Keratinocyte (primary cell): Measurements from ENCODE around the gene ARMC5.

Source experiments
- EZH2 ChIP-seq: IDR thresholded peaks from one replicate; pipeline ENCODE4 v1.6.1; 2012; ENCODE audit warnings: inconsistent platforms, mild to moderate bottlenecking, low read length, moderate library complexity
- TF ChIP-seq, protein P1 (sequence below), 3 experiments: IDR thresholded peaks in 1 of 3; conservative IDR thresholded peaks in 1 of 3; optimal IDR thresholded peaks in 1 of 3; 2 replicates in 2 of 3; 3 replicates in 1 of 3; pipeline versions ENCODE3 to v1.5.1; 2011; ENCODE audit warnings: low read length in 3 of 3, mild to moderate bottlenecking in 3 of 3, moderate library complexity in 2 of 3, control low read depth in 1 of 3, inconsistent platforms in 1 of 3; ENCODE audit not compliant: insufficient read depth in 2 of 3; ENCODE audit errors: extremely low read depth in 1 of 3

DNA sequence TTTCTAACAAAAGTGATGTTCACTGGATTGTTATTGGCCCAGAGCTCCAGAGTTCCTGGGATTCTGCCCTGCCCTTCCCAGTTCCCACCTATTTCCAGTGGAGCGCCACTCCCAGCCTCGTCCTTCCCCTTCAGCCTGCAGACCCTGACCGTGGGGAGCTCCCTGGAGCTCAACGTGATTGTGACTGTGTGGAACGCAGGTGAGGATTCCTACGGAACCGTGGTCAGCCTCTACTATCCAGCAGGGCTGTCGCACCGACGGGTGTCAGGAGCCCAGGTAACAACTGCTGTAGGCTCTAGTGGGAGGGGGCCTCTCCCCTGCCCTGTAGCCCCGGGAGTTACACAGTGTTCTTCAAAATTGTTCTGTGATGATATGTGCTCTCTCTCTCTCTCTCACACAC, 42.9 kb upstream of the ARMC5 start:
- TF ChIP-seq, protein P1, sequence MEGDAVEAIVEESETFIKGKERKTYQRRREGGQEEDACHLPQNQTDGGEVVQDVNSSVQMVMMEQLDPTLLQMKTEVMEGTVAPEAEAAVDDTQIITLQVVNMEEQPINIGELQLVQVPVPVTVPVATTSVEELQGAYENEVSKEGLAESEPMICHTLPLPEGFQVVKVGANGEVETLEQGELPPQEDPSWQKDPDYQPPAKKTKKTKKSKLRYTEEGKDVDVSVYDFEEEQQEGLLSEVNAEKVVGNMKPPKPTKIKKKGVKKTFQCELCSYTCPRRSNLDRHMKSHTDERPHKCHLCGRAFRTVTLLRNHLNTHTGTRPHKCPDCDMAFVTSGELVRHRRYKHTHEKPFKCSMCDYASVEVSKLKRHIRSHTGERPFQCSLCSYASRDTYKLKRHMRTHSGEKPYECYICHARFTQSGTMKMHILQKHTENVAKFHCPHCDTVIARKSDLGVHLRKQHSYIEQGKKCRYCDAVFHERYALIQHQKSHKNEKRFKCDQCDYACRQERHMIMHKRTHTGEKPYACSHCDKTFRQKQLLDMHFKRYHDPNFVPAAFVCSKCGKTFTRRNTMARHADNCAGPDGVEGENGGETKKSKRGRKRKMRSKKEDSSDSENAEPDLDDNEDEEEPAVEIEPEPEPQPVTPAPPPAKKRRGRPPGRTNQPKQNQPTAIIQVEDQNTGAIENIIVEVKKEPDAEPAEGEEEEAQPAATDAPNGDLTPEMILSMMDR (optimal IDR thresholded peaks at IDR 0.05 in 1 of 3, IDR thresholded peaks at IDR 0.05 in 1 of 3, conservative IDR thresholded peaks at IDR 0.05 in 1 of 3; ENCODE audit: extremely low read depth in 1 of 3, insufficient read depth in 2 of 3, low read length in 3 of 3), result no peak
- TF ChIP-seq EZH2, result no peak
